Ovary (tissue), 3 donors: ENCODE results near the gene ZNF556.

ENCODE experiments used
- EP300 ChIP-seq: sonication (generic); formaldehyde crosslinking; IDR thresholded peaks from one replicate; pipeline ENCODE4 v1.6.1; 2017; ENCODE audit warnings: antibody characterized with exemption
- POLR2A ChIP-seq: fragments of 450-650 bp; IDR thresholded peaks from one replicate; pipeline ENCODE4 v1.6.1; 2017; ENCODE audit warnings: antibody characterized with exemption, mild to moderate bottlenecking, moderate library complexity
- TF ChIP-seq, protein P1 (sequence below), 3 donors: fragments of 450-650 bp in 2 of 3; fragments of 200-600 bp in 1 of 3; IDR thresholded peaks; one replicate each; pipeline versions ENCODE4 v1.5.1 to v1.8.0; 2016 to 2022; ENCODE audit warnings: antibody characterized with exemption in 3 of 3, mild to moderate bottlenecking in 1 of 3
- donor health status: DM: no; HTN: no; CAD: no.

DNA sequence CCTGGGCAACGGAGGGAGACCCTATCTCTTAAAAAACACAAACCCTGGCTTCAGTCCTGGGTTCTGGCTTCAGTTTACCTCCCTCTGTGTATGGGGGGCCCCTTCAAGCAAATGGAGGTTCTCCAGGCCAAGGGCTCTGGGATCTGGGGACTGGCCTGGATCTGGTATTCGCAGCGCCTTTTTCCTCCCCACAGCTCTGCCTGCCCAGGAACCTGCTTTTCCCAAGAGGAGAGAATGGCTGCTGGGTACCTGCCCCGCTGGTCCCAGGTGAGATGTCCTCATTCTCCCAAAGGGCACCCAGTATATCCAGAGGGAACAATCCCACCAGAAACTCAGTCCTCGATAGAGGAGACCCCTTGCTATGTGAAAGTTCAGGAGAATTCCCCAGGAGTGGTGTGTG, 44.3 kb upstream of the ZNF556 start:
- TF ChIP-seq, protein P1, sequence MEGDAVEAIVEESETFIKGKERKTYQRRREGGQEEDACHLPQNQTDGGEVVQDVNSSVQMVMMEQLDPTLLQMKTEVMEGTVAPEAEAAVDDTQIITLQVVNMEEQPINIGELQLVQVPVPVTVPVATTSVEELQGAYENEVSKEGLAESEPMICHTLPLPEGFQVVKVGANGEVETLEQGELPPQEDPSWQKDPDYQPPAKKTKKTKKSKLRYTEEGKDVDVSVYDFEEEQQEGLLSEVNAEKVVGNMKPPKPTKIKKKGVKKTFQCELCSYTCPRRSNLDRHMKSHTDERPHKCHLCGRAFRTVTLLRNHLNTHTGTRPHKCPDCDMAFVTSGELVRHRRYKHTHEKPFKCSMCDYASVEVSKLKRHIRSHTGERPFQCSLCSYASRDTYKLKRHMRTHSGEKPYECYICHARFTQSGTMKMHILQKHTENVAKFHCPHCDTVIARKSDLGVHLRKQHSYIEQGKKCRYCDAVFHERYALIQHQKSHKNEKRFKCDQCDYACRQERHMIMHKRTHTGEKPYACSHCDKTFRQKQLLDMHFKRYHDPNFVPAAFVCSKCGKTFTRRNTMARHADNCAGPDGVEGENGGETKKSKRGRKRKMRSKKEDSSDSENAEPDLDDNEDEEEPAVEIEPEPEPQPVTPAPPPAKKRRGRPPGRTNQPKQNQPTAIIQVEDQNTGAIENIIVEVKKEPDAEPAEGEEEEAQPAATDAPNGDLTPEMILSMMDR (IDR thresholded peaks at IDR 0.05): no peak
- TF ChIP-seq POLR2A (no peak), EP300 (no peak)
